ENCODE data around the gene WNT3. TPM values are rescaled to one million over a fixed set of nuclear protein-coding genes. Genes with fewer than 3 reads are reported as not detected.

WNT3 gene
- total and polyA plus RNA-seq, 2 of the 8 experiments (the other 6 are each of a cell fraction or from before 2014, with no cell fraction given): 0.56 to 2.0 TPM

DNA sequence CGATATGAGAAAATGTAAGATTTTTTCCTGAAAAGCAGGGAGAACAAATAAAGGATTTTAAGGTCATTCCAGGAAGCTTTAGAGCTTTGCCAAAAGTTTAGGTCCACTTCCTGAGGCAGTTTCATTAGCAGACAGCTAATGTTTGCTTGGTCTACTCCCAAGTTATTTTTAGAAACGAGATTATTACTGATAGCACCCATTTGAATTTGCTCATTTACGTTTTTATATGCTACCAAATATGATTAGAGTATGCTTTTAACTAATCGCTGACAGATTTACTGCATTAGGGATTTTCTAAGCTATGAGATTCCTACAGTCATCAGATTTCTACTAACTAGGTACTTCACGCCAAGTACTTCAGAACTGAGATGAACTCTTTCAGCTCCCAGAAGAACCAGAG is 98.1 kb downstream of the WNT3 start:
- Histone ChIP-seq H3K23ac (ENCODE audit: insufficient read length) (no peak overlapping the region), H3K36me3 (ENCODE audit: control insufficient read depth in 2 of 4, insufficient read depth in 4 of 4, low read length in 3 of 4) (no peaks in the 10 kb centered on the region; a peak in 1 of 8 replicates), H4K20me1 (replicated peaks in 1 of 2; ENCODE audit: control insufficient read depth in 1 of 2, insufficient read depth in 2 of 2, low read length in 2 of 2) (no peaks in the 10 kb centered on the region), H3K79me1 (ENCODE audit: low read depth, low read length) (no peaks in the 10 kb centered on the region), H3K14ac (ENCODE audit: insufficient read length) (no peak overlapping the region), H3K23me2 (ENCODE audit: low read depth, low read length) (no peaks in the 10 kb centered on the region), H3K27me3 (replicated peaks in 1 of 4; ENCODE audit: control insufficient read depth in 3 of 4, extremely low read depth in 1 of 4, insufficient read depth in 3 of 4, low read length in 3 of 4) (no peaks in the 10 kb centered on the region), H2AFZ (ENCODE audit: low read length) (no peak overlapping the region), H3K4ac (replicated peaks; ENCODE audit: insufficient read length, low read depth, low read length) (no peak overlapping the region), H4K8ac (ENCODE audit: extremely low read depth, insufficient read depth, low read length) (no peak overlapping the region), H3K18ac (ENCODE audit: extremely low read depth, low read length) (no peak overlapping the region), H3K4me1 (replicated peaks in 1 of 4; ENCODE audit: control insufficient read depth in 3 of 4, insufficient read depth in 4 of 4, low read length in 3 of 4) (no peaks in the 10 kb centered on the region), H4K91ac (replicated peaks; ENCODE audit: insufficient read length, low read length) (no peak overlapping the region), H3K27ac (ENCODE audit: low read depth, low read length) (no peak overlapping the region), H3K4me2 (ENCODE audit: insufficient read depth in 1 of 2, low read depth in 2 of 2, low read length in 2 of 2) (no peak overlapping the region), H2BK120ac (replicated peaks; ENCODE audit: low read depth, low read length) (no peak overlapping the region), H3K9me3 (ENCODE audit: insufficient read depth in 2 of 2, low read depth in 1 of 2, low read length in 1 of 2) (no peaks in the 10 kb centered on the region), H3K4me3 (ENCODE audit: extremely low read depth in 1 of 4, insufficient read depth in 2 of 4, low read depth in 3 of 4, low read length in 4 of 4) (no peak overlapping the region), H2BK12ac (ENCODE audit: low read depth, low read length) (no peak overlapping the region), H3K56ac (replicated peaks; ENCODE audit: insufficient read length, low read depth, low read length) (no peak overlapping the region), H2BK5ac (ENCODE audit: low read depth, low read length) (no peak overlapping the region), H3K79me2 (ENCODE audit: control insufficient read depth in 1 of 2, insufficient read depth in 2 of 2, low read length in 2 of 2) (no peaks in the 10 kb centered on the region), H2AK5ac (ENCODE audit: low read depth, low read length) (no peak overlapping the region), H4K5ac (ENCODE audit: insufficient read length, low read depth, low read length) (no peak overlapping the region), H3K9ac (replicated peaks in 1 of 4; ENCODE audit: extremely low read depth in 1 of 4, low read depth in 3 of 4, low read length in 3 of 4) (no peak overlapping the region), H2BK20ac (ENCODE audit: low read length) (no peak overlapping the region), H2BK15ac (ENCODE audit: low read length) (no peak overlapping the region)
- POLR2A ChIA-PET (ENCODE audit: partially characterized antibody): no interaction called here
- CTCF ChIA-PET (ENCODE audit: partially characterized antibody): interaction anchor here (0.9 to 1.1 kb wide), 2 partner anchors 99 to 221 kb away, joined by 3 read pairs; no protein-coding TSS in a partner anchor
- DNase-seq (ENCODE audit: low read depth in 1 of 2, low spot score in 2 of 2) (no peak), FAIRE-seq (no peak)
- no peak for TF ChIP-seq KDM1A (IDR thresholded peaks at IDR 0.05; ENCODE audit: borderline replicate concordance, low read length)
- no peak for TF ChIP-seq POLR2AphosphoS5 (IDR thresholded peaks at IDR 0.05; ENCODE audit: low read depth, low read length)
- no peak for TF ChIP-seq SIRT6 (IDR thresholded peaks at IDR 0.05; ENCODE audit: low read length)
- TF ChIP-seq SIX5 (IDR thresholded peaks at IDR 0.05; ENCODE audit: low read depth, low read length): no peak
- TF ChIP-seq, protein P1, sequence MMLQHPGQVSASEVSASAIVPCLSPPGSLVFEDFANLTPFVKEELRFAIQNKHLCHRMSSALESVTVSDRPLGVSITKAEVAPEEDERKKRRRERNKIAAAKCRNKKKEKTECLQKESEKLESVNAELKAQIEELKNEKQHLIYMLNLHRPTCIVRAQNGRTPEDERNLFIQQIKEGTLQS (IDR thresholded peaks at IDR 0.05; ENCODE audit: insufficient read depth, low read depth, low read length): no peak
- no peak for TF ChIP-seq SRF (IDR thresholded peaks at IDR 0.05; ENCODE audit: low read depth, low read length)
- 87% methylated on average over 5 of the region's 5 CpGs; no CpG with 5 or more reads in 1 of the 2 experiments for WGBS, 2 experiments (ENCODE audit: extremely low coverage in 1 of 2, insufficient coverage in 1 of 2, insufficient read length in 1 of 2, insufficient replicate concordance in 2 of 2, low coverage in 1 of 2, low lambda C conversion rate in 2 of 2, missing lambda C conversion rate in 1 of 2)

Data from H1 (cell line).